CD4-positive, alpha-beta T cell (primary cell): ENCODE measurements around the gene RBM4B. TPM values are rescaled to one million over a fixed set of nuclear protein-coding genes. Genes with fewer than 3 reads are reported as not detected.

Source experiments
- ATAC-seq: fragments of 200-7000 bp; cut with Tn5 transposase; one replicate; pipeline ENCODE4 v1.10.0; 2022; ENCODE audit warnings: mild to moderate bottlenecking; ENCODE audit not compliant: poor library complexity
- CTCF ChIA-PET: fragments of 350-600 bp; sonication (Branson Sonifier 250); formaldehyde crosslinking; loops from one replicate; lab custom pipeline; 2021; ENCODE audit warnings: antibody characterized with exemption, inconsistent platforms; lab: Charles Lee
- POLR2A ChIA-PET: fragments of 350-600 bp; sonication (Branson Sonifier 250); formaldehyde crosslinking; loops from one replicate; lab custom pipeline; 2021; ENCODE audit warnings: antibody characterized with exemption, inconsistent platforms; lab: Charles Lee
- DNase-seq, 14 experiments: peaks; one replicate each; pipeline ENCODE4 v3.0.0-alpha.2; 2013 to 2020; ENCODE audit warnings: mixed read lengths in 2 of 14
- H3K27ac ChIP-seq, 2 donors: one replicate each; pipeline versions ENCODE4 v1.5.1 to v1.7.0; 2013; ENCODE audit warnings: low read length in 2 of 2, low read depth in 1 of 2, mild to moderate bottlenecking in 1 of 2
- H3K27me3 ChIP-seq, 2 experiments: 1 replicate in 1 of 2; 2 replicates in 1 of 2; pipeline versions ENCODE4 v1.6.1 to v1.7.0; 2013; ENCODE audit warnings: low read length in 2 of 2, control low read depth in 1 of 2, mild to moderate bottlenecking in 1 of 2, moderate library complexity in 1 of 2; ENCODE audit not compliant: insufficient read depth in 2 of 2, control insufficient read depth in 1 of 2
- H3K36me3 ChIP-seq: one replicate; pipeline ENCODE4 v1.6.1; 2013; ENCODE audit warnings: low read length, control low read depth; ENCODE audit not compliant: insufficient read depth
- H3K4me1 ChIP-seq: one replicate; pipeline ENCODE4 v1.6.1; 2013; ENCODE audit warnings: low read length, control low read depth; ENCODE audit not compliant: insufficient read depth
- H3K4me3 ChIP-seq: one replicate; pipeline ENCODE4 v1.5.1; 2013; ENCODE audit warnings: mild to moderate bottlenecking, low read length, moderate library complexity
- H3K9me3 ChIP-seq, 2 experiments: 1 replicate in 1 of 2; 2 replicates in 1 of 2; pipeline versions ENCODE4 v1.6.1 to v1.7.0; 2013; ENCODE audit warnings: low read length in 2 of 2, mild to moderate bottlenecking in 2 of 2, control low read depth in 1 of 2, moderate library complexity in 1 of 2; ENCODE audit not compliant: control insufficient read depth in 1 of 2, insufficient read depth in 1 of 2
- H3K27ac Mint-ChIP-seq: one replicate; pipeline ENCODE4 v1.8.0; 2020; ENCODE audit warnings: mixed read lengths
- H3K27me3 Mint-ChIP-seq: one replicate; pipeline ENCODE4 v1.8.0; 2021; ENCODE audit warnings: mixed read lengths
- H3K36me3 Mint-ChIP-seq: one replicate; pipeline ENCODE4 v1.8.0; 2021; ENCODE audit warnings: low read depth, mixed read lengths
- H3K4me1 Mint-ChIP-seq: one replicate; pipeline ENCODE4 v1.8.0; 2021; ENCODE audit warnings: low read depth, mixed read lengths
- H3K4me3 Mint-ChIP-seq: one replicate; pipeline ENCODE4 v1.8.0; 2020; ENCODE audit warnings: mild to moderate bottlenecking, mixed read lengths
- H3K9me3 Mint-ChIP-seq: one replicate; pipeline ENCODE4 v1.8.0; 2020; ENCODE audit warnings: mixed read lengths
- CTCF ChIP-seq: fragments of 200-600 bp; IDR thresholded peaks from one replicate; pipeline ENCODE4 v1.8.0; 2022; ENCODE audit warnings: antibody characterized with exemption, mild to moderate bottlenecking
- intact Hi-C, 2 experiments: fragments of 100-400 bp; cut with DNase I in 1 of 2; cut with micrococcal nuclease in 1 of 2; formaldehyde crosslinking; loops; one replicate each; pipeline versions ENCODE4 v1.15.1 to v1.9.0; 2023 to 2025; cut with DNase I, micrococcal nuclease
- total RNA-seq, 174 experiments: library from RNA in 2 of 174; stranded (reverse) in 2 of 174; gene quantifications; one replicate each; pipeline ENCODE4 v1.2.3 and lab custom pipeline; 2021 to 2026

Gene RBM4B
- total RNA-seq, 2 experiments from 2014 or later: 3.8 to 5.1 TPM

- intact Hi-C loops: no loop called here
- no peak overlapping the region for H3K27ac Mint-ChIP-seq
- Histone ChIP-seq H3K27me3 (no peaks in the 10 kb centered on the region), H3K9me3 (no peaks in the 10 kb centered on the region), H3K4me3 (no peak overlapping the region), H3K27ac (no peak overlapping the region), H3K4me1 (no peaks in the 10 kb centered on the region), H3K36me3 (no peaks in the 10 kb centered on the region)
- no peak for TF ChIP-seq CTCF
- H3K9me3 Mint-ChIP-seq: no peaks in the 10 kb centered on the region
- H3K4me1 Mint-ChIP-seq: no peaks in the 10 kb centered on the region
- ATAC-seq: no peak
- no peaks in the 10 kb centered on the region for H3K36me3 Mint-ChIP-seq
- DNase-seq: no peak
- no peaks in the 10 kb centered on the region for H3K27me3 Mint-ChIP-seq
- POLR2A ChIA-PET: no interaction called here
- CTCF ChIA-PET: no interaction called here
- H3K4me3 Mint-ChIP-seq: no peak overlapping the region
These were observed 7.8 kb upstream of the RBM4B start for GRCh38 chr11:66685276-66686099.

- DNase-seq (no peak), ATAC-seq (no peak)
- Histone ChIP-seq H3K4me3 (no peak overlapping the region), H3K27ac (no peak overlapping the region), H3K4me1 (no peaks in the 10 kb centered on the region), H3K27me3 (no peaks in the 10 kb centered on the region), H3K36me3 (no peaks in the 10 kb centered on the region), H3K9me3 (no peaks in the 10 kb centered on the region)
- intact Hi-C loops: no loop called here
- H3K9me3 Mint-ChIP-seq: no peaks in the 10 kb centered on the region
- ChIA-PET CTCF (interaction anchor here (0.7 kb wide), 1 partner anchor 219 kb away, joined by 3 read pairs; no protein-coding TSS in a partner anchor), POLR2A (no interaction called here)
- H3K27ac Mint-ChIP-seq: no peak overlapping the region
- H3K27me3 Mint-ChIP-seq: no peaks in the 10 kb centered on the region
- no peak for TF ChIP-seq CTCF
- H3K4me3 Mint-ChIP-seq: no peak overlapping the region
- no peaks in the 10 kb centered on the region for H3K36me3 Mint-ChIP-seq
- H3K4me1 Mint-ChIP-seq: no peaks in the 10 kb centered on the region
These were observed 6.9 kb upstream of the RBM4B start for GRCh38 chr11:66684635-66685034.

- H3K4me3 Mint-ChIP-seq: no peak overlapping the region
- POLR2A ChIA-PET: no interaction called here
- H3K27ac ChIP-seq: no peak overlapping the region
- H3K27me3 Mint-ChIP-seq: no peaks in the 10 kb centered on the region
- no peak for ATAC-seq
- H3K4me1 ChIP-seq: peaks cover under 1% of the 10 kb centered on the region
- no peaks in the 10 kb centered on the region for H3K36me3 ChIP-seq
- H3K27ac Mint-ChIP-seq: no peak overlapping the region
- CTCF ChIA-PET: interaction anchor here (0.7 kb wide), 1 partner anchor 218 kb away, joined by 3 read pairs; no protein-coding TSS in a partner anchor
- H3K9me3 ChIP-seq: no peaks in the 10 kb centered on the region
- TF ChIP-seq CTCF: no peak
- H3K4me3 ChIP-seq: no peak overlapping the region
- no peaks in the 10 kb centered on the region for H3K4me1 Mint-ChIP-seq
- H3K27me3 ChIP-seq: no peaks in the 10 kb centered on the region
- no peaks in the 10 kb centered on the region for H3K36me3 Mint-ChIP-seq
- H3K9me3 Mint-ChIP-seq: no peaks in the 10 kb centered on the region
- no peak for DNase-seq
- intact Hi-C loops: no loop called here
These were observed 6.2 kb upstream of the RBM4B start for GRCh38 chr11:66683877-66684276.
